Osteocyte (in vitro differentiated cells): ENCODE data around the gene NOD1. TPM values are rescaled to one million over a fixed set of nuclear protein-coding genes. Genes with fewer than 3 reads are reported as not detected.

Experiments used
- DNase-seq: peaks from one replicate; pipeline ENCODE4 v3.0.0; 2021; ENCODE audit warnings: mixed read lengths; ENCODE audit not compliant: unreplicated experiment; ENCODE audit errors: extremely low spot score
- H3K27ac Mint-ChIP-seq: one replicate; pipeline ENCODE4 v1.8.0; 2021; ENCODE audit warnings: mild to moderate bottlenecking, mixed read lengths; ENCODE audit not compliant: unreplicated experiment
- H3K27me3 Mint-ChIP-seq: one replicate; pipeline ENCODE4 v1.8.0; 2021; ENCODE audit warnings: mixed read lengths; ENCODE audit not compliant: unreplicated experiment
- H3K36me3 Mint-ChIP-seq: one replicate; pipeline ENCODE4 v1.8.0; 2021; ENCODE audit warnings: mixed read lengths; ENCODE audit not compliant: unreplicated experiment
- H3K4me1 Mint-ChIP-seq: one replicate; pipeline ENCODE4 v1.8.0; 2021; ENCODE audit warnings: mixed read lengths; ENCODE audit not compliant: unreplicated experiment
- H3K4me3 Mint-ChIP-seq: one replicate; pipeline ENCODE4 v1.8.0; 2021; ENCODE audit warnings: mild to moderate bottlenecking, moderate library complexity, mixed read lengths; ENCODE audit not compliant: unreplicated experiment
- H3K9me3 Mint-ChIP-seq: one replicate; pipeline ENCODE4 v1.8.0; 2021; ENCODE audit warnings: mixed read lengths; ENCODE audit not compliant: unreplicated experiment
- CTCF ChIP-seq: fragments of 200-600 bp; sonication (generic); IDR thresholded peaks from 2 replicates; pipeline ENCODE4 v1.5.0; 2021; ENCODE audit warnings: antibody characterized with exemption, mild to moderate bottlenecking, moderate library complexity
- total RNA-seq: library from RNA; stranded (reverse); gene quantifications from 2 replicates; pipeline ENCODE4 v1.2.1, GENCODE V29; 2021

The NOD1 gene
- total RNA-seq, 1 donor from 2014 or later: 7.2 TPM

DNA sequence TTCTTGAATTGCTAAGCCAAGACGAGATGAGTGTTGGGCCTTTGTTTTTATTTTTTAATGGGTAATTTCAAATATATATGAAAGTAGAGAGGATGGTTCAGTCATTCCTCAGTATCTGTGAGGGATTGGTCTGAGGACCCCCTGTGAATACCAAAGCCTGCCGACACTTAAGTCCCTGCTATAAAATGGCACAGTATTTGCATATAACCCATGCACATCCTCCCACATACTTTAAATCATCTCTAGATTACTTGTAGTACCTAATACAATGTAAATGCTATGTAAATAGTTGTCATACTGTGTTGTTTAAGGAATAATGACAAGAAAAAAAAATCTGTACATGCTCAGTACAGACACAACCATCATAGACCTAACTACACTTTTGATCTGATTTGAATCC, 73.4 kb downstream of the NOD1 start:
- no peak overlapping the region for H3K4me3 Mint-ChIP-seq
- peaks cover 6% of the 10 kb centered on the region for H3K36me3 Mint-ChIP-seq
- H3K4me1 Mint-ChIP-seq: no peaks in the 10 kb centered on the region
- no peak overlapping the region for H3K27ac Mint-ChIP-seq
- no peaks in the 10 kb centered on the region for H3K9me3 Mint-ChIP-seq
- no peak for DNase-seq
- no peak for TF ChIP-seq CTCF
- H3K27me3 Mint-ChIP-seq: no peaks in the 10 kb centered on the region

GRCh38 chr7:30403477-30403876, 75.1 kb downstream of the NOD1 start:
- Mint-ChIP-seq H3K9me3 (no peaks in the 10 kb centered on the region), H3K27ac (no peak overlapping the region), H3K4me1 (no peaks in the 10 kb centered on the region), H3K36me3 (peaks cover 6% of the 10 kb centered on the region), H3K4me3 (no peak overlapping the region), H3K27me3 (no peaks in the 10 kb centered on the region)
- TF ChIP-seq CTCF: no peak
- no peak for DNase-seq

DNA sequence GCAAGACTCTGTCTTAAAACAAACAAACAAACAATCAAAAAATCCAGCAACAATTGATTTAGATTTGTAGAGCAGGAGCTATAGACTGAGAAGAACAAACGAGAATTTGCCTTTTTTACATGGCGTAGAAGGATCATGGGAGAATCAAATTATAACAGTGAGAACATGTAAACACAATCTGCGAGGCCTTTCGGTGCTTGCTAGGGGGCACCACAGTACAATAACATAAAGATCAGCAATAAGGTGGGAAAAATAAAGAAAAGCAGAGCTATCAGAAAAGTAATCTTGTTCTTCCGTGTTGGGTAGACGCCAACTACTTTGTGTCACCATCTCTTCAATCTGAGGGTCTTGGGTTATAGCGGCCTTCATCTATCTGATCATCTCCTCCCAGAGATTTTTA, 82.2 kb downstream of the NOD1 start:
- DNase-seq: no peak
- H3K4me1 Mint-ChIP-seq: no peaks in the 10 kb centered on the region
- H3K27me3 Mint-ChIP-seq: no peaks in the 10 kb centered on the region
- H3K4me3 Mint-ChIP-seq: no peak overlapping the region
- TF ChIP-seq CTCF: peak; percentile 35
- H3K36me3 Mint-ChIP-seq: no peaks in the 10 kb centered on the region
- no peaks in the 10 kb centered on the region for H3K9me3 Mint-ChIP-seq
- H3K27ac Mint-ChIP-seq: no peak overlapping the region

- H3K4me1 Mint-ChIP-seq: no peaks in the 10 kb centered on the region
- H3K9me3 Mint-ChIP-seq: no peaks in the 10 kb centered on the region
- H3K27ac Mint-ChIP-seq: no peak overlapping the region
- no peak for TF ChIP-seq CTCF
- H3K36me3 Mint-ChIP-seq: no peaks in the 10 kb centered on the region
- H3K27me3 Mint-ChIP-seq: no peaks in the 10 kb centered on the region
- DNase-seq: no peak
- H3K4me3 Mint-ChIP-seq: no peak overlapping the region
These were observed 82.9 kb downstream of the NOD1 start for GRCh38 chr7:30395676-30396075.

DNA sequence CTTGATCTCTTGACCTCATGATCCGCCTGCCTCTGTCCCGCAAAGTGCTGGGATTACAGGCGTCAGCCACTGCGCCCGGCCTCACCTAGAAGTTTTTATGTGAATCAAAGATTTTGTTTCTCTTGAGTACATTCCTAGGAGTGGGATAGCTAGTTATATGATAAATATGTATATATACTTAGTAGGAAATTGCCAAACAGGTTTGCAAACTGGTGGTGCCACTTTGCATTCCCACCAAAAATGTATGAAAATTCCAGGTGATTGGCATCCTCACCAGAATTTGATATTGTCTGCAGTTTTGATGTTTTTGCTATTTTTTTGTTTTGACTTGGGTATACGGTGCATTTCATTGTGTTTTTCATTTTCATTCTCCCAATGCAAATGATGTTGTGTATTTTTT, 86.8 kb downstream of the NOD1 start:
- H3K36me3 Mint-ChIP-seq: peaks cover 7% of the 10 kb centered on the region
- H3K27ac Mint-ChIP-seq: no peak overlapping the region
- no peak for TF ChIP-seq CTCF

More for the DNA sequence above, 86.8 kb downstream of the NOD1 start:
- Mint-ChIP-seq H3K4me1 (no peaks in the 10 kb centered on the region), H3K9me3 (no peaks in the 10 kb centered on the region), H3K4me3 (no peak overlapping the region), H3K27me3 (no peaks in the 10 kb centered on the region)
- DNase-seq: no peak
